Activated naive CD4-positive, alpha-beta T cell treated with anti-CD3 and anti-CD28 coated beads, Interleukin-2, amount 10 ng/mL, durations not matched to agents 7 days and 5 days (primary cell): Measurements from ENCODE around the gene METRN.

Experiments used
- CTCF ChIA-PET: fragments of 350-600 bp; sonication (Branson Sonifier 250); formaldehyde crosslinking; loops from one replicate; lab custom pipeline; 2021; ENCODE audit warnings: antibody characterized with exemption; lab: Charles Lee
- DNase-seq: peaks from one replicate; pipeline ENCODE4 v3.0.0-alpha.2; 2020
- H3K27ac Mint-ChIP-seq: one replicate; pipeline ENCODE4 v1.8.0; 2021; ENCODE audit warnings: mild to moderate bottlenecking, moderate library complexity, mixed read lengths
- H3K27me3 Mint-ChIP-seq: one replicate; pipeline ENCODE4 v1.8.0; 2021; ENCODE audit warnings: mild to moderate bottlenecking, mixed read lengths
- H3K36me3 Mint-ChIP-seq: one replicate; pipeline ENCODE4 v1.8.0; 2021; ENCODE audit warnings: mixed read lengths
- H3K4me1 Mint-ChIP-seq: one replicate; pipeline ENCODE4 v1.8.0; 2021; ENCODE audit warnings: mixed read lengths
- H3K4me3 Mint-ChIP-seq: one replicate; pipeline ENCODE4 v1.8.0; 2021; ENCODE audit warnings: mild to moderate bottlenecking, moderate library complexity, mixed read lengths
- H3K9me3 Mint-ChIP-seq: one replicate; pipeline ENCODE4 v1.8.0; 2021; ENCODE audit warnings: mixed read lengths

METRN gene

GRCh38 chr16:693364-693763 lies 21.6 kb upstream of the METRN start:
- Mint-ChIP-seq H3K4me3 (peak overlapping the region; percentile 45), H3K4me1 (peaks cover 48% of the 10 kb centered on the region), H3K9me3 (no peaks in the 10 kb centered on the region), H3K27ac (no peak overlapping the region), H3K36me3 (no peaks in the 10 kb centered on the region), H3K27me3 (peaks cover 45% of the 10 kb centered on the region)
- CTCF ChIA-PET, result no interaction called here
- no peak for DNase-seq

GRCh38 chr16:693766-694165 lies 21.2 kb upstream of the METRN start:
- Mint-ChIP-seq H3K27me3 (peaks cover 48% of the 10 kb centered on the region), H3K27ac (no peak overlapping the region), H3K4me1 (peaks cover 46% of the 10 kb centered on the region), H3K4me3 (peak overlapping the region; percentile 45), H3K36me3 (no peaks in the 10 kb centered on the region), H3K9me3 (no peaks in the 10 kb centered on the region)
- CTCF ChIA-PET, result no interaction called here
- DNase-seq, result no peak

DNA sequence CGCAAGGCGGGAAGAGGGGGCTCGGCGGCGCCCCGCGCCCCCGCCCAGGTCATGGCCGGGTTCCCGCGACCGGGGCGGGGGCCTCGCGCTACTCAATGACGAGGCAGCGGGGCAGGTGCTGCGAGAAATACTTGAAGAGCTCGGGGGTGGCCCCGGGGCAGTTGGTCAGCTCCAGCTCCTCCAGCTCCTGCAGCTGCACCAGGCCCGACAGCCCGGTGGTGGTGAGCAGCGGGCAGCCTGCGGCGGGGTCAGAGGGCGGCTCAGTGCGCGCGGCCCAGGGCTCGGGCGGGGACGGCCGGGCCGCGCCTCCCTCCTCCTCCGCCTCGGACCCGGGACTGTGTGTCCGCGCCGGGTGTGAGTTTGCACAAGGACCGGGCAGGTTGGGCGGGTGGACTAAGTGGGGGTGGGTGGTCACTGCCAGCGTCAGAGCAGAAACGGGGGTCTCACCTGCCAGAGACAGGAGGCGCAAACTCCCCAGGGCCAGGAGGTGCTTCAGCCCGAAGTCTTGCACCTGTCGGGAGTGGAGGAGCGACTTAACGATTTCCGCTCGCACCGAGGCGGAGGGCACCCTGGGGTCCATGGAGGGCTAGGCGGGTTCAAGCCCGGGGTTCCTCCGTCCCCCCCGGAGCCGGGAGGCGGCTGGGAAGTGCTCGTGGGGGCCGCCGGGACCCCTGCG lies 20.6 kb upstream of the METRN start:
- H3K9me3 Mint-ChIP-seq, result no peaks in the 10 kb centered on the region
- CTCF ChIA-PET, result no interaction called here
- peak overlapping the region; percentile 63 for H3K4me3 Mint-ChIP-seq

GRCh38 chr16:694863-695354 lies 20.0 kb upstream of the METRN start:
- H3K4me3 Mint-ChIP-seq, result peak overlapping the region; percentile 50
- CTCF ChIA-PET, result interaction anchor here (1.2 to 1.3 kb wide), 2 partner anchors 20 to 24 kb away, joined by 4 read pairs; partner anchors contain the start of gene METRN
- peaks cover 59% of the 10 kb centered on the region for H3K27me3 Mint-ChIP-seq
- H3K27ac Mint-ChIP-seq, result no peak overlapping the region
- no peaks in the 10 kb centered on the region for H3K36me3 Mint-ChIP-seq
- peaks cover 49% of the 10 kb centered on the region for H3K4me1 Mint-ChIP-seq
- H3K9me3 Mint-ChIP-seq, result no peaks in the 10 kb centered on the region
- DNase-seq, result peak; percentile 78

More for the DNA sequence above, 20.6 kb upstream of the METRN start:
- H3K36me3 Mint-ChIP-seq, result no peaks in the 10 kb centered on the region
- DNase-seq, result no peak
- peaks cover 47% of the 10 kb centered on the region for H3K4me1 Mint-ChIP-seq
- H3K27me3 Mint-ChIP-seq, result peaks cover 53% of the 10 kb centered on the region
- H3K27ac Mint-ChIP-seq, result no peak overlapping the region

GRCh38 chr16:695355-696089 lies 19.4 kb upstream of the METRN start:
- Mint-ChIP-seq H3K9me3 (no peaks in the 10 kb centered on the region), H3K4me3 (peak overlapping the region; percentile 76), H3K4me1 (peaks cover 45% of the 10 kb centered on the region), H3K27me3 (peaks cover 65% of the 10 kb centered on the region), H3K27ac (peak overlapping the region; percentile 90), H3K36me3 (no peaks in the 10 kb centered on the region)
- peak; percentile 81 for DNase-seq
- CTCF ChIA-PET, result interaction anchor here (1.0 to 1.3 kb wide), 3 partner anchors 17 to 24 kb away, joined by 3 to 4 read pairs (median 4); partner anchors contain the start of gene METRN

DNA sequence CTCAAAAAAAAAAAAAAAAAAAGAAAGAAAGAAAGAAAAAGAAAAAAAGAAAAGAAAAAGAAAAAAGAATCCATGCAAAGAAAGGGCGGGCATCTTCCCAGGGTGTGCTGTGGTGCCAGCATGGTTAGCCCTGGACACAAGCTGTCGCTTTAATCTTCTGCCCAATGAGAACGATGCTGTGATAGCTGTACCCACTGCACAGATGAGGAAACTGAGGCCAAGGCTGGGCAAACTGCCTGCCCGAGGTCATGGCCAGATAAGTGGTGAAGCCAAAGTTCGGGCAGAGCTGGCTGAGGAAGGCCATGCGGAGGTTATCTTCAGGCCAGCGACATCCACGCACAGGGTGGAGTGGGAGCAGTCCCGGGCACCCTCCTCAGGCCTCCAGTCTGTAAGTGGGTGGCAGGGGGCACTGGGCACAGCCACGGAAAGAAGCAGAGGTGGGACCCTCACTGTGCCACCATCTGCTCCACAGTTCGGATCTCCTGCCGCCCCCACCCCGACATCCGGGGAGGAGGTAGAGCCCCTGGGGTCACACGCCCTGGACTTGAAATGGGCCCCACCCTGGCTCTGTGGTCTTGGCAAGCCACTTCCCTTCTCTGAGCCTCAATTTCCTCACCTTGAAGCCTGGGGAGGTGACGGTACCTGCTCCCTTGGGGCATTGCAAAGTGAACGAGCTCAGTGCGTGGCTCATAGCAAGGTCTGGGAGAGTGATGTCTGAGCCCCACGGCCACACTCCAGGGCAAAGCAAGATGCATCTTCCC lies 15.8 kb upstream of the METRN start:
- peak; percentile 53 for DNase-seq
- peaks cover 33% of the 10 kb centered on the region for H3K4me1 Mint-ChIP-seq
- H3K27ac Mint-ChIP-seq, result peak overlapping the region; percentile 75
- no peaks in the 10 kb centered on the region for H3K36me3 Mint-ChIP-seq
- no peak overlapping the region for H3K4me3 Mint-ChIP-seq
- CTCF ChIA-PET, result no interaction called here
- peaks cover 86% of the 10 kb centered on the region for H3K27me3 Mint-ChIP-seq
- H3K9me3 Mint-ChIP-seq, result no peaks in the 10 kb centered on the region

DNA sequence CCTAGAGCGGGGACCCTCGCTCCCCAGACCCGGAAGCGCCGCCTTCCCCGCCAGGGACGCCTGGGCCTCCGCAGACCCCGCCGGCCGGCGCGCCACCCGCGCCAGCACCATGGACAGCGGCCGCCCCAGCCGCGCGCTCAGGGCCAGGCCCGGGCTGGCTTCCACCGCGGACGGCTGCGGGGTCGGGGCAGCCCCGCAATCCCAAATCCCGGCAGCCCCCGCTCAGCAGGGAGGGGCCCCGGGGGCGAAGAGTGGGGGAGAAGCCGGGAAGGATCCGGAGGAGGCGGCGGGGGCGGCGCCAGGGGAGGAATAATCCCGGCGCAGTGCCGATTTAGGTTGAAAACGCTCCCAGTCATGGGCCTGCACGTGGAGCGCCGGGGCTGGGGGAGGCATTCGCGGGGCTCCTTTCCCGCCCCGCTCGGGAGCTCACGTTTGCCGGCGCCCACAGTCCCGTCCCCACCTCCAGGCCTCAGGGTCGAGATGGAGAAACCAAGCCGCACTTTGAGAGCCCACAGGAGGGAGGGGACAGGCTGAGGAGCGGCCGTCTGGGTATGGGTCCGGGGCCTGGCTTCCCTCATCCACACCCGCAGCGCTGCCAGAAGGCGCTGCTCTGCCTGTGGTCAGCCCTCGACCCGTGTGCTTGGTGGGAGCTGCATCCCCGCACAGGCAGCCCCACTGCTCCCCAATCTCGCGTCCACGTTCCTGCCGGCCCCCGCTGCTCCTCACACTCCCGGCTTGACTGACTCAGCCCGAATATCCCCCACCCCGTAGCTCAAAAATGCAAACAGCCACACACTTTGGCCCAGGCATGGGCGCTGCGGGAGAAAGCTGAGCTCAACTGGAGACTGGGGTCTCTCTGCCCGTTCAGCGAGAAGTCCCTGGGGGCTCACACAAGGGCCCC lies 14.0 kb upstream of the METRN start:
- peak; percentile 65 for DNase-seq
- Mint-ChIP-seq H3K9me3 (no peaks in the 10 kb centered on the region), H3K27ac (no peak overlapping the region), H3K36me3 (no peaks in the 10 kb centered on the region), H3K4me1 (peaks cover 24% of the 10 kb centered on the region), H3K4me3 (no peak overlapping the region), H3K27me3 (peaks cover 78% of the 10 kb centered on the region)
- CTCF ChIA-PET, result interaction anchor here (0.7 to 2.9 kb wide), 2 partner anchors 12 to 84 kb away, joined by 3 to 15 read pairs; no protein-coding TSS in a partner anchor

GRCh38 chr16:702341-702740 lies 12.6 kb upstream of the METRN start:
- H3K36me3 Mint-ChIP-seq, result no peaks in the 10 kb centered on the region
- CTCF ChIA-PET, result interaction anchor here (0.6 to 2.9 kb wide), 4 partner anchors 10 to 492 kb away, joined by 3 to 15 read pairs (median 3); no protein-coding TSS in a partner anchor
- no peak overlapping the region for H3K4me3 Mint-ChIP-seq
- DNase-seq, result no peak
- no peak overlapping the region for H3K27ac Mint-ChIP-seq
- peaks cover 17% of the 10 kb centered on the region for H3K4me1 Mint-ChIP-seq
- H3K9me3 Mint-ChIP-seq, result no peaks in the 10 kb centered on the region
- H3K27me3 Mint-ChIP-seq, result peaks cover 86% of the 10 kb centered on the region

DNA sequence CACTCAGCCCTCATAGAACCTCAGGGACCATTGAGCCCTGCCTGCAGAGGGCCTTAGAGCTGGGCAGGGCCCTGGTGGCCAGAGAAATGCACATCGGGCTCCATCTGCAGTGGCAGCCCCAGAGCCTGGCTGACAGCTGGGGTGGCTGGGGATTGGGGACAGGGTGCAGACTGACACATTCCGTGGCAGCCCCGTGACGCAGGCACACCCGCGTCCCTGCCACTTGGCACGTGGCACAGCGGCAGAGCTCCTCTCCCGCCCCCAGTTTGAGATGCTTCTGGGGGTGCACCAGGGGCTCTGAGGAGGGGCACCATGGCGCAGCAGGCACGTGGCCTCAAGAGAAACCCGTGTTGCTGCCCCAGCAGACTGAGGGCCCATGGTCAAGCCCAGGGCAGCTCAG lies 11.5 kb upstream of the METRN start:
- Mint-ChIP-seq H3K4me3 (no peak overlapping the region), H3K9me3 (no peaks in the 10 kb centered on the region), H3K36me3 (no peaks in the 10 kb centered on the region), H3K4me1 (peaks cover 14% of the 10 kb centered on the region), H3K27ac (no peak overlapping the region), H3K27me3 (peaks cover 91% of the 10 kb centered on the region)
- CTCF ChIA-PET, result interaction anchor here (1.5 to 2.9 kb wide), 2 partner anchors 9 to 82 kb away, joined by 4 to 15 read pairs; no protein-coding TSS in a partner anchor
- no peak for DNase-seq

GRCh38 chr16:704047-704446 lies 10.9 kb upstream of the METRN start:
- Mint-ChIP-seq H3K4me1 (peaks cover 11% of the 10 kb centered on the region), H3K27ac (no peak overlapping the region), H3K9me3 (no peaks in the 10 kb centered on the region), H3K4me3 (no peak overlapping the region), H3K27me3 (peaks cover 92% of the 10 kb centered on the region), H3K36me3 (no peaks in the 10 kb centered on the region)
- CTCF ChIA-PET, result interaction anchor here (1.5 to 2.9 kb wide), 2 partner anchors 8 to 81 kb away, joined by 4 to 15 read pairs; no protein-coding TSS in a partner anchor
- DNase-seq, result no peak

DNA sequence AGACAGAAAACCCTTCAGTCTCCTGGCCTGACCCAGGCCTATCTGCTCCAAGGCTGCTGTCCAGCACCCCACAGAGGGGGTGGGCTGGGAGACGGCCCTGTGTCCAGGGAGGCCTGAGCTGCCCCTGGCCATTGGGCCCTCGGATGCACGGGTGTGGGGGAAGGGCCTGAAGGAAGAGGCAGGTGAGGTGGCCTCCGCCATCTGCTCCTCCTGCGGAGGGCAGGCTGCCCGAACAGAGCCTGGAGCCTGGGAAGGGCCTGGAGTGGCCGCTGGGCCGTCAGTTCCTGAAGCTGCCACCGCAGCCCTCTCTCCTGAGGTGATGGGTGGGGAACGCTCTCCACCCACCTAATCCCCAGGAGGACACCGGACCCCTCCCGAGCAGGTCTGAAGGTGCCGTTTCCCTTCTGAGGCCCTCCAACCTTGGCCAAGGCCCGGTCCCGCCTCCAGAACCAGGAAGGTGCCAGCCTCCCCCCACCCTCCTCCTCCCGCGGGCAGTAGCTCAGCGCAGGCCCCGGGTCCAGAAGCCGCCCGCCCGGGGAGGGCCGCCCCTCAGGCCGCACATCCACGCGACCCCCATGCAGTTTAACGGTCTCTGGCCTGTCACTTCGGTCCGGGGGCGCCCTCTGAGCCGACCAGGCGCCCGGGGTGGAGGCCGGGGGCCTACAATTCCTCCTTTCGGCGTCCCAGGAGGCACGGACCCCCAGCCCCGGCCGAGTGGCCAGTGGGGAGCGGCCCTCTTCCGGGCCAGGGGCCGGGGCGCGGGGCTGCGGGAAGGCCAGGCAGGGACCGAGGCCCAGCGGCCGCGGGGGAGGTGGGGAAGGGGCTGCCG lies 10.2 kb upstream of the METRN start:
- DNase-seq, result no peak
- Mint-ChIP-seq H3K4me1 (peaks cover 4% of the 10 kb centered on the region), H3K36me3 (no peaks in the 10 kb centered on the region), H3K27me3 (peaks cover 92% of the 10 kb centered on the region), H3K4me3 (no peak overlapping the region), H3K27ac (no peak overlapping the region), H3K9me3 (no peaks in the 10 kb centered on the region)
- CTCF ChIA-PET, result interaction anchor here (1.5 kb wide), 1 partner anchor 81 kb away, joined by 4 read pairs; no protein-coding TSS in a partner anchor

DNA sequence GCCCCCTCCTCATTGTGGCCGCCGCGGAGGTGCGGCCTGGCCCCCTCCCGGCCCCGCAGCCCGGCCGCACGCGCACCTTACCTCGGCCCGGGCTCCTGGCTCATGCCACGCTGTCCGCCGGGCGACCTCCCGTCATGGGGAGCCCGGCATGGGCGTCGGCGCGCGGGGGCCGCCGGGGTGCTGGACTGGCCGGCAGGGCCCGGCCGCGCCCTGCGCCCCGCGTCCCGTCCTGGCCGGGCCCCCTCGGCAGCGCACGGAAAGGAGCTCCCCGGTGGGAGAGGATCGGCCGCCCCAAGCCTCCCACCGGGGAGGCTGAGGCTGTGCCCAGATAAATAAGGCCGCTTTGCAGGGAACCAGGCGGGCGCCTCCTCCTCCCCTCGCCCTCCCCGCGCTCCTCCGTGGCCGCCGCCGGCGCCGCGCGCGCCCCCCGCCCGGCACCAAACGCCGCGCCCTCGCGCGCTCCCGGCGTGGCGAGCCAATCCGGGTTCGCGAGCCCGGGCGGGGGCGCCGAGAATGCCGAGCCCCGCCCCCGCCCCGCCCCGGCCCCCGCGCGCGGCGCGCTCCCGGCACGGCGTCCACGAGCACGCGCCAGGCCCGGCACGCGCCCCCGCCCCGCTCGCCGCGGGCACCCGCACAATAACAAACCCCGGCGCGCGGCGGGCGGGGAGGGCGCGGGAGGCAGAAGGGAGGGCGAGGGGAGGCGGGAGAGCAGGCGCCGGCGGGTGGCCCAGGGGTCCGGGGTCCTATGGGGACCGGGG lies 9.3 kb upstream of the METRN start, which contains the start of gene FBXL16:
TSS of gene FBXL16 (minus strand) at position 371 of the 758 bp plus-strand sequence. CDS start 8,396 bp downstream, outside the sequence.
- Mint-ChIP-seq H3K4me3 (no peak within 1 kb of the TSS), H3K27ac (no peak within 1 kb of the TSS), H3K36me3 (no peaks in the 10 kb centered on the region), H3K4me1 (peaks cover 3% of the 10 kb centered on the region), H3K27me3 (peaks cover 92% of the 10 kb centered on the region), H3K9me3 (no peaks in the 10 kb centered on the region)
- DNase-seq, result no peak
- CTCF ChIA-PET, result no interaction called here
